ENCODE data around the gene ASIC3. TPM values are rescaled to one million over a fixed set of nuclear protein-coding genes. Genes with fewer than 3 reads are reported as not detected.

ASIC3 gene
- total and polyA plus RNA-seq, 4 donors, result 0.37 to 3.9 (median 2.4) TPM

GRCh38 chr7:151079199-151079910, 31.0 kb downstream of the ASIC3 start:
- H3K4me3 ChIP-seq, result no peak overlapping the region
- no peaks in the 10 kb centered on the region for H3K27me3 ChIP-seq (ENCODE audit: control insufficient read depth in 3 of 3, insufficient read depth in 3 of 3, low read length in 2 of 3)
- peak in 1 of 3 donors; percentile 12 for DNase-seq
- no peak for ATAC-seq (ENCODE audit: insufficient read depth, low FRiP score)
- no peaks in the 10 kb centered on the region for H3K9me3 ChIP-seq (ENCODE audit: control insufficient read depth in 4 of 4, insufficient read depth in 3 of 4, low read length in 3 of 4)
- no peak overlapping the region for H3K27ac ChIP-seq (ENCODE audit: low read depth in 1 of 2, low read length in 1 of 2)
- peaks cover 4 to 43% (median 23%) of the 10 kb centered on the region in 5 donors for H3K4me1 ChIP-seq (ENCODE audit: control insufficient read depth in 5 of 5, insufficient read depth in 5 of 5, low read length in 5 of 5)
- no peak for TF ChIP-seq CTCF (IDR thresholded peaks at IDR 0.05; ENCODE audit: control extremely low read depth, extremely low read depth)
- peaks cover 11 to 25% (median 20%) of the 10 kb centered on the region in 4 donors for H3K36me3 ChIP-seq (ENCODE audit: control insufficient read depth in 4 of 4, insufficient read depth in 4 of 4, low read length in 4 of 4)
- WGBS, 2 donors, result 78 to 89% methylated on average over 26 to 27 of the region's 27 CpGs
- no peak overlapping the region for H3K9ac ChIP-seq (ENCODE audit: insufficient read depth in 1 of 2, low read length in 2 of 2)

DNA sequence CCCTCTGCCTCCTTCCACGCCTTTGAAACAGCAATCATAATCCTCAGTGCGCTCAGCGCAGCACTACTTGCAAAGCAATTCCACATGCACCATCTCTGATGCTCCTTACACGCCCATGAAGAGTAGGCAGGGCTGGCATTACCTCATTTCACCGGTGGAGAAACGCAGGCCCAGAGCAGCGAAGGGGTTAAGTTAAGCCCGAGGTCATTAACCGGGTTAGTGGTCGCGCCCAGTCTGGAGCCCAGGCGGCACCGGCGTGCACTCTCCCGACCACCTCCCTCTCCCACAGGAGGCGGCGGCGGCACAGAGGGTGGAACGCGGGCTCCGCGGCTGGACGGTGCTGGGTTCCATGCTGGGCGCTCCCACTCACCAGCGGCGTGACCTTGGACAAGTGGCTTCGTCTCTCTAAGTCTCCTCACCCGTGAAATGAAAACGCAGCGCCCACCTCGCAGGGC, 31.8 kb downstream of the ASIC3 start:
- H3K9ac ChIP-seq (ENCODE audit: insufficient read depth in 1 of 2, low read length in 2 of 2), result peak overlapping the region in 1 of 2 donors; percentile 7
- peak overlapping the region; percentile 88 for H3K4me3 ChIP-seq
- peak overlapping the region; percentile 94 for H3K27ac ChIP-seq (ENCODE audit: low read depth in 1 of 2, low read length in 1 of 2)
- H3K4me1 ChIP-seq (ENCODE audit: control insufficient read depth in 5 of 5, insufficient read depth in 5 of 5, low read length in 5 of 5), result peaks cover 8 to 46% (median 28%) of the 10 kb centered on the region in 5 donors
- H3K27me3 ChIP-seq (ENCODE audit: control insufficient read depth in 3 of 3, insufficient read depth in 3 of 3, low read length in 2 of 3), result no peaks in the 10 kb centered on the region
- no peaks in the 10 kb centered on the region for H3K9me3 ChIP-seq (ENCODE audit: control insufficient read depth in 4 of 4, insufficient read depth in 3 of 4, low read length in 3 of 4)
- ATAC-seq (ENCODE audit: insufficient read depth, low FRiP score), result peak; percentile 1
- DNase-seq, result no peak
- peaks cover 5 to 19% (median 14%) of the 10 kb centered on the region in 4 donors for H3K36me3 ChIP-seq (ENCODE audit: control insufficient read depth in 4 of 4, insufficient read depth in 4 of 4, low read length in 4 of 4)
- 1% methylated on average over 31 of the region's 31 CpGs for WGBS, 2 donors
- no peak for TF ChIP-seq CTCF (IDR thresholded peaks at IDR 0.05; ENCODE audit: control extremely low read depth, extremely low read depth)

GRCh38 chr7:151080522-151081169, 32.3 kb downstream of the ASIC3 start, which contains the start of gene FASTK:
Gene FASTK, minus strand, starts transcription at chr7:151080809. Its CDS starts 43 bp downstream, at chr7:151080766.
- Histone ChIP-seq H3K27ac (ENCODE audit: low read depth in 1 of 2, low read length in 1 of 2) (peak within 1 kb of the TSS; percentile 94), H3K4me1 (ENCODE audit: control insufficient read depth in 5 of 5, insufficient read depth in 5 of 5, low read length in 5 of 5) (peaks cover 13 to 52% (median 33%) of the 10 kb centered on the region in 5 donors), H3K9ac (ENCODE audit: insufficient read depth in 1 of 2, low read length in 2 of 2) (peak within 1 kb of the TSS in 1 of 2 donors; percentile 7), H3K36me3 (ENCODE audit: control insufficient read depth in 4 of 4, insufficient read depth in 4 of 4, low read length in 4 of 4) (peaks cover 0 to 14% (median 10%) of the 10 kb centered on the region in 4 donors), H3K27me3 (ENCODE audit: control insufficient read depth in 3 of 3, insufficient read depth in 3 of 3, low read length in 2 of 3) (no peaks in the 10 kb centered on the region), H3K9me3 (ENCODE audit: control insufficient read depth in 4 of 4, insufficient read depth in 3 of 4, low read length in 3 of 4) (no peaks in the 10 kb centered on the region), H3K4me3 (peak within 1 kb of the TSS; percentile 88)
- WGBS, 2 donors, result 2% methylated on average over 61 to 66 of the region's 66 CpGs
- DNase-seq, result peak; percentile 92 to 95 (median 94)
- no peak for TF ChIP-seq CTCF (IDR thresholded peaks at IDR 0.05; ENCODE audit: control extremely low read depth, extremely low read depth)
- peak; percentile 90 for ATAC-seq (ENCODE audit: insufficient read depth, low FRiP score)

All from lung (tissue), 12 donors.